DLD1 (cell line): ENCODE results near the gene ARHGAP6.
"Not testable (repeated sequence)": the region's sequence is repeated elsewhere in the genome, so short reads cannot be mapped to it uniquely, and the experiment has no call there.

Experiments
- in situ Hi-C: cut with HindIII; loops from 2 replicates; pipeline ENCODE4 v1.10.0; 2017; ENCODE audit warnings: low sequenced_read_pairs

ARHGAP6 gene

GRCh38 chrX:11266573-11267003, 399.1 kb downstream of the ARHGAP6 start:
- in situ Hi-C loops: no loop called here

- in situ Hi-C loops: no loop called here
These were observed 400.4 kb downstream of the ARHGAP6 start for GRCh38 chrX:11265352-11265751.

GRCh38 chrX:11264925-11265324, 400.8 kb downstream of the ARHGAP6 start:
- in situ Hi-C loops: no loop called here

DNA sequence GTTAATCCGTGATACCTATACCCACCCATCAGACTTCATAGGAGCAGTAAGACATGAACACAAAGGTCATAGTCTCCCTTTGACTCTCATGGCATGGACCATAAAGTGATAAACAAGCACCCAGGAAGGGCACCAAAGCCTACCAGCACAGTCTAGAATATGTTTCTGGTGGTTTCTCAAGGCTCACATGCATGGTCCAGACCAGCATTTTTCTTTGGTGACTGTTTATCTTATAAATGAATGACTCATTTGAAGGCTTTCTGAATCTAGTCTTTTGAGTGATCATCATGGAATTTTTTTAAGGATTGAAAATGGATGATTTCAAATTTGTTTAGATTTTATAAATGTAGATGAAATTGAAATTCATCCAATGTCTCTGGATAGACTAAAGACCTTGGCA, 404.5 kb downstream of the ARHGAP6 start:
- in situ Hi-C loops: no loop called here

DNA sequence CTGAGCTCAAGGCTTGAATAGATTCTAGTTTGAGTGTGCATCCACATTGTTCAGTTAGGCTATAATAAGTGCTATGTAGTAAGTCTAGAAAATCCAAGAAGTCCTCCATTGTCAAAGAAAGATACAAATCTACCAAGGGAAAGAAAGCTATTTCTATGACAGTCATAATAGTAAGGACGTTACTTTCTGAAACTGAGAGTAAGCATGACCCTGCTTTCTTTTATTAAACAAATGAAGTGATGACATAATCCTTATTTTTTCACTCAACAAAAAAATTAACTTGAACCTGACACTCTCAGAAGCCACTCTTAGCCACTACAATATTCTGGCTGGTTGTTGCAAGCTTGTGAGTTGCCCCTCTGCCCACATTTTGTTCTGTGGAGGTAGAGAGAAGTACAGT, 406.3 kb downstream of the ARHGAP6 start:
- in situ Hi-C loops: no loop called here

- in situ Hi-C loops: no loop called here
These were observed 408.0 kb downstream of the ARHGAP6 start for GRCh38 chrX:11257711-11258110.

GRCh38 chrX:11257290-11257689, 408.4 kb downstream of the ARHGAP6 start:
- in situ Hi-C loops: no loop called here

- in situ Hi-C loops: no loop called here
These were observed 411.2 kb downstream of the ARHGAP6 start for GRCh38 chrX:11254417-11255109.

- in situ Hi-C loops: no loop called here
These were observed 421.1 kb downstream of the ARHGAP6 start for GRCh38 chrX:11244636-11245035.

DNA sequence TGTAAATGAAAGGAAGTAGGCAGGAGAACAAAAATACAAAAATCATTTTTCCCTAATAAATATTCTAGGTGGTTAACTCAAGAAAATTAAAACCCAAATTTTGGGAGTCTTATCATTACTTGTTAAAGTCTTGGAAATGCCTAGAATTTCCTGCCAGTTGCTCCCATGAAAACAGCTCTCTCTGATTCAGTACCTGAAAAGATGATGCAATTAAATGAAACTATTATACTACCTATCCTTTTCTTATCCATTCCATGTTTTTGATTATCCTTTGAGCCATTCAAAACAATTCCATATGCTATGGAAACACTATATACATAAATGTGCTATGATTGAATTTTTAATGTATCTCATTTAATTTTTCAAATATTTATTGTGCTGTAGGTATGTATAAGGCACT, 423.0 kb downstream of the ARHGAP6 start:
- in situ Hi-C loops: no loop called here

DNA sequence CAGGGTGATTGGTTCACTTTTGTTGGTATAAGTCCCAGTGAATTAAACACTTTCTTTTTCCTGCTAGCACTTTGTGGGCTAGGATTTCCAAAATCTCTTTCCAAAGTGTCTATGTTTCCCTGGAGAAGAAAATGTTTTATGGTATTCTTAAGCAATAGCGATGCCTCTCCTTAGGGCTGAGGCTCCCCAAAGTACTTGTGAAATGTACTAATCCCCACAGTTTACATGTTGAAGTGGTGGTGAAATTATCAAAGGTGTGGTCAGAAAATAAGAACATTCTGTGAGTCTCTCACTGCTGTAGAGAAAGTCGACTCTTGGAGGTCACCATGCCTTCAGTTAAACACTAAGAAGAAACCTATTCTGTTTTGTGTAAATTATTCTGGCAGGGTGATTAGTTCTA, 424.0 kb downstream of the ARHGAP6 start:
- in situ Hi-C loops: no loop called here

DNA sequence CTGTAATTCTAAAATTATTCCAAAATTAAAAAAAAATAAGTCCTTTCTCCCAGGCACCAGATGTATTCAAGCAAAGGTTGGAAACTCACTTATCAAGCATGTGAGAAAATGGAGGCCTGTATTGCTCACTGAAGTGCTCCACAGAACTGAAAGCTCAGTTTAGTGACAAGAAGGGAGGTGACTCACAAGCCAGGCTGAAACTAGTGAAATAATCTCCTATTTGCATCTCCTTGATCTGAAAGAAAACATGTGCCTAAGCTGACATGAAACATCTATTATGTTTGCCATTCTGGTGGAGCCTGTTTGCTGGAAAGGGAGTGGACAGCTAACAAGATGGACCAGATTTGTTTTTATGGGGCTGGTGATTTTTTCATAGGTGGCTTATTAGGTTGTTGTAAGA, 426.5 kb downstream of the ARHGAP6 start:
- in situ Hi-C loops: no loop called here

- in situ Hi-C loops: not testable (repeated sequence)
These were observed 430.3 kb downstream of the ARHGAP6 start for GRCh38 chrX:11235377-11235776.

GRCh38 chrX:11215191-11215921, 450.4 kb downstream of the ARHGAP6 start:
- in situ Hi-C loops: no loop called here

DNA sequence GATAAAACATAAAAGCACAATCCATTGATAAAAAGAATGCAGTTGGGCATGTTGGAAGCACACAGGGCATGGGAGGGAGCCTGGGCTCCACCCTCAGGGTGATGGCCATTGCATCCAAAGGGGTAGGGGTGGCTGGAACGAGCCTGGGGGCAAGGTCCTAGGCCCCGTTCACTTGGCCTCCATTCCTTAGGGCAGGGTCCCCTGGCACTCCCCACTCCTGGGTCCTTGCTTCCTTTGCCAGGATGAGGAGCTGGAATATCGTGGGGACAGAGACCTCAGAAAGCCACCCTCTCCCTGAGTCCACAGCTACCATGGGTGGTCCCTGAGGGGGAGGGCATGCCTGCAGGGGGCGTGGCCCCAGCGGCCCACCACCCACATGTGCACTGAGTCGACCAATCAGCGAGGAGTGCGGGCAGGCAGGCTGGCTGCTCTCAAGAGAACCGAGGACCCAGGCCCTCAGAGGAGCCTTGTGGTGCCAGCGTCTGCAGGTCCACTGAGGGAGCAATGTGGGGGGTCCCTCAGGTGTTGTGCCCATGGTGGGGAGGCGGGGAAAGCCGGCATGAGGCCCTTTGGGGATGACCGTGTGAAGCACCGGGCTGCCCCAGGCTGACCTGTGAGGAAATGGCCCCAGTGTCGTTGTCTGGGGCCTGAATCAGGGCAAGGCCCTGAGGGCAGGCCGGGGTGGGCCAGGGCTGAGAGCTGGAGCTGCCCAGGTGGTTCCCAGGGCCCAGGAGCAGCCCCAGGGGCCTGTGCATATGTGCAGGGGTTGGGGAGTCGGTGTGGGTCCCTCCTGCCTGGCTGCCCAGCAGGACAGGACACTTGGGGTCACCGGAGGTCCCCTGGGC, 451.2 kb downstream of the ARHGAP6 start:
- in situ Hi-C loops: no loop called here

- in situ Hi-C loops: no loop called here
These were observed 453.0 kb downstream of the ARHGAP6 start for GRCh38 chrX:11212741-11213140.

GRCh38 chrX:11210415-11210801, 455.3 kb downstream of the ARHGAP6 start:
- in situ Hi-C loops: no loop called here

GRCh38 chrX:11209798-11210414, 455.8 kb downstream of the ARHGAP6 start:
- in situ Hi-C loops: no loop called here

DNA sequence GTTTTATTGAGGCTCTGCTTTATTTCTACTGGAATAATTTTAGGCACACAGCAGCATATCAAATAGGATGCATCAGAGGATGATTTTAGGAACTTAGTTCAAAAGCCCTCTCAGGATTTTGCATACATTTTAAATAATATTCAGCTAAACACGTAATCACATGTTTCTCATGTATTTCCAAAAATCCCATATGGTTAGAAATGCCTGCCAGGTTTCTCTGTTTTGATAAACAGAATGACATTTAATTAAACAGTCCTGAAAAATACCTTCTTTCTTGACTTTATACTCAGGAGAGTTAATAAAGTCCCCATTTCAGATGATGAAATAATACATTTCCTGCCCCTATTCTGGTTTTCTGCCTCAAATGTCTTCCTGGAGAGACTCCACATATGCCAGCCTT, 459.0 kb downstream of the ARHGAP6 start:
- in situ Hi-C loops: no loop called here

GRCh38 chrX:11205796-11206195, 459.9 kb downstream of the ARHGAP6 start:
- in situ Hi-C loops: no loop called here

- in situ Hi-C loops: no loop called here
These were observed 468.0 kb downstream of the ARHGAP6 start for GRCh38 chrX:11197671-11198070.
